Measurements from ENCODE around the gene SLC15A1. TPM values are rescaled to one million over a fixed set of nuclear protein-coding genes. Genes with fewer than 3 reads are reported as not detected.
"Not testable (repeated sequence)": the region's sequence is repeated elsewhere in the genome, so short reads cannot be mapped to it uniquely, and the experiment has no call there.

The SLC15A1 gene
- total RNA-seq, 3 donors from 2014 or later, result not detected

DNA sequence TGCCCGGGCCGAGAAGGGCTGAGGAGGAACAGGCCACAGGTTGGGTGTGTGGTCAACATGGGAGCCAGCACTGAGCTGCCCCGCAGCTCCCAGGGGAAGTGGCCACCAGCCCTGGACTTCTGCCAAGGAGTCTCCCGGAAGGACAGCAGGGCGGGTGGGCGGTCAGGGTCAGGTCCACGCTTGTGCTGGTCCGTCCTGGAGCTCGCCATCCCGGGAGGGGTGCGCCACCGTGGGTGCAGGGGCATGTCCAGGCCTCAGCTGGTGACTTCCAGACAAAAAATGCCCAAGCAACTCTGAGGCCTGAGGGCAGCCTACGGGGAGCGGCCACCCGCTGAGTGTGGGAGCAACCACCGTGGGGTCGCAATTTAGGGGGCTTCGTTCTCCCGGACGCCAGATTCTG, 21.4 kb upstream of the SLC15A1 start:
- Mint-ChIP-seq H3K27me3 (ENCODE audit: low read depth) (peaks cover 6% of the 10 kb centered on the region), H3K36me3 (ENCODE audit: insufficient read depth) (no peaks in the 10 kb centered on the region), H3K9me3 (peaks cover 10% of the 10 kb centered on the region), H3K4me3 (no peak overlapping the region), H3K4me1 (ENCODE audit: low read depth) (no peaks in the 10 kb centered on the region)
- DNase-seq (no peak), ATAC-seq (no peak)

- H3K36me3 Mint-ChIP-seq (ENCODE audit: insufficient read depth), result no peaks in the 10 kb centered on the region
- H3K9me3 Mint-ChIP-seq, result peaks cover 10% of the 10 kb centered on the region
- ATAC-seq, result no peak
- H3K4me1 Mint-ChIP-seq (ENCODE audit: low read depth), result no peaks in the 10 kb centered on the region
- DNase-seq, result no peak
- peaks cover 7% of the 10 kb centered on the region for H3K27me3 Mint-ChIP-seq (ENCODE audit: low read depth)
- H3K4me3 Mint-ChIP-seq, result no peak overlapping the region
Measured at GRCh38 chr13:98772794-98773452, 20.5 kb upstream of the SLC15A1 start.

DNA sequence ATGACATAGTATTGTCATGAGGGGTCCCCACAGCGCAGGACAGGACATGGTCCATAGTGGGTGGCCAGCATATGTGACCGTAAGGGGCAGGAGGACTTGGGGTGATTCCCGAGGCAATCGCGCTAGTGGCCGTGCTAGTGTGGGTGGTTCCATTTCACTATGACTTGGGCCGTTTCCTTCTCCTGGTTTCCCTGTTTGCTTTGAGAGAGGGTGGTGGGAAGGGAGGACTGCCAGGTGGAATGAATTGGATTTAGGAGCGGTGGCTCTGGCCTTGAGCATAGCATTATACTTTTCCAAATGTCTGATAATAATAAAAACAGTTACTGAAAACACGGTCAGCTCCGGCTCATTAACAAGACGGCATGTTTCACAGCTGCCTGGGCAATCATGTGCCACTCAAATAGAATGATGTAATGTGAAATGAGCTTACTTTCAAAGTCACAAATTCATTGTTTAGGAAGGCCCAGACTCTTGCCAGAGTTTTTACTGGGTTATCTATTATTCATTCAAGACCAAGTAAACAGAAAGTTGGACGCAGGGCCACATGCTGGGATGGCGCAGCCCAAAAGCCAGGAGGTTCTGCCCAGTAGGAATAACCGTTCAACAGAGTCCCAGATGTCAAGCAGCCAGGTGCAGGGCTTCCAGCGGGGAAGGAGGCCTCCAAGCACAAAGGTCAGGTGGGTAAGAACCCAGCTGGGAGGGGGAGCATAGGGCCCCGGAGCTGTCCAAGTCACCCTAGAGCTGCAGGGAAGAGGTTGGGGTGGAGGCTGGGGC, 19.6 kb upstream of the SLC15A1 start:
- peaks cover 10% of the 10 kb centered on the region for H3K9me3 Mint-ChIP-seq
- H3K27me3 Mint-ChIP-seq (ENCODE audit: low read depth), result peaks cover 3% of the 10 kb centered on the region
- no peak for ATAC-seq
- H3K4me1 Mint-ChIP-seq (ENCODE audit: low read depth), result no peaks in the 10 kb centered on the region
- H3K4me3 Mint-ChIP-seq, result no peak overlapping the region
- DNase-seq, result no peak
- no peaks in the 10 kb centered on the region for H3K36me3 Mint-ChIP-seq (ENCODE audit: insufficient read depth)

- H3K4me1 Mint-ChIP-seq (ENCODE audit: low read depth), result no peaks in the 10 kb centered on the region
- peaks cover 10% of the 10 kb centered on the region for H3K9me3 Mint-ChIP-seq
- ATAC-seq (no peak), DNase-seq (no peak)
- no peaks in the 10 kb centered on the region for H3K36me3 Mint-ChIP-seq (ENCODE audit: insufficient read depth)
- H3K4me3 Mint-ChIP-seq, result no peak overlapping the region
- peaks cover 3% of the 10 kb centered on the region for H3K27me3 Mint-ChIP-seq (ENCODE audit: low read depth)
Measured at GRCh38 chr13:98769736-98770135, 17.3 kb upstream of the SLC15A1 start.

- H3K9me3 Mint-ChIP-seq, result peaks cover 10% of the 10 kb centered on the region
- H3K36me3 Mint-ChIP-seq (ENCODE audit: insufficient read depth), result no peaks in the 10 kb centered on the region
- H3K27me3 Mint-ChIP-seq (ENCODE audit: low read depth), result peaks cover 3% of the 10 kb centered on the region
- ATAC-seq, result no peak
- H3K4me3 Mint-ChIP-seq, result no peak overlapping the region
- no peaks in the 10 kb centered on the region for H3K4me1 Mint-ChIP-seq (ENCODE audit: low read depth)
- no peak for DNase-seq
Measured at GRCh38 chr13:98768522-98768921, 16.1 kb upstream of the SLC15A1 start.

DNA sequence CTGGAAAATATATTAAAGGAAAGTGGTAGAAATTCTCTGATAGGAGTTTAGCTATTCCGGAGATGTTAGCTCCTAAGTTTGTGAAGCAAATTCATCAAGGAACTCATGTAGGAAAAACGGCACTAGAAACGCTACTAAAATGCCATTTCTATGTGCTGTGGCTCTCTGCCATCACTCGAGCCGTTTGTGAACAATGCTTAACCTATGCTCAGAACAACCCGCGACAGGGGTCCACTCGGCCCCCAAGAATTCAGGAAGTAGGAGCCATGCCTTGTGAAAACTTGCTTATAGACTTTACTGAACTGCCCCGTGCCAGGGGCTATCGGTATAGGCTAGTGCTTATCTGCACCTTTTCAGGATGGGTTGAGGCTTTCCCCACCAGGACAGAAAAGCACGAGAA, 14.2 kb upstream of the SLC15A1 start:
- ATAC-seq, result no peak
- DNase-seq, result no peak
- peaks cover 10% of the 10 kb centered on the region for H3K9me3 Mint-ChIP-seq
- no peaks in the 10 kb centered on the region for H3K36me3 Mint-ChIP-seq (ENCODE audit: insufficient read depth)
- no peak overlapping the region for H3K4me3 Mint-ChIP-seq
- peaks cover 3% of the 10 kb centered on the region for H3K27me3 Mint-ChIP-seq (ENCODE audit: low read depth)
- no peaks in the 10 kb centered on the region for H3K4me1 Mint-ChIP-seq (ENCODE audit: low read depth)

GRCh38 chr13:98765996-98766519, 13.6 kb upstream of the SLC15A1 start:
- peaks cover 3% of the 10 kb centered on the region for H3K27me3 Mint-ChIP-seq (ENCODE audit: low read depth)
- no peak for ATAC-seq

DNA sequence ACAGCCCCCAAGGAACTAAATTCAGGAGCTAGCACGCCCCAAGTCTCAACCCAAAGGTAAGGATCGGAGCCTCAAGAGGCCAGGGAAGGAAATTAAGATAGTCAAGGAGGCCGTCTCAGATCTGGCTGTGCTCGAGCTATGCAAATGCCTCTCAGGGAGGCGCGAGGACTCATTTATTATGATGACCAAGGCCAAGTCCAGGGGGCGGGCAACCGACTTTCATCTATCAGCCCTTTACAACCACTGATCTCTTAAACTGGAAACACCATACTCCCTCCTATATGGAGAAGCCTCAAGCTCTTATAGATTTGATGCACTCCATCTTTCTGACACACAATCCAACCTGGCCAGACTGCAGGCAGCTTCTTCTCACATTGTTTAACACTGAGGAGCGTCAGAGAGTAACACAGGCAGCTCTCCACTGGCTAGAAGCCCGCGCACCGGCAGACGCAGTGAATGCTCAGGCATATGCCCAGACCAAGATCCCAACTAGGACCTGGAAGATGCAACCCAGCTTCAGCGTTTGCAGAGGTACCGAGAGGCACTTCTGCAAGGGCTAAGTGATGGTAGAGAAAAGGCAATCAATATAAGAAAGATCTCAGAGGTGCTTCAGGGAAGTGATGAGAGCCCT, 9.6 kb upstream of the SLC15A1 start:
- Mint-ChIP-seq H3K4me3 (no peak overlapping the region), H3K9me3 (peaks cover 6% of the 10 kb centered on the region), H3K4me1 (ENCODE audit: low read depth) (no peaks in the 10 kb centered on the region), H3K27me3 (ENCODE audit: low read depth) (no peaks in the 10 kb centered on the region), H3K36me3 (ENCODE audit: insufficient read depth) (no peaks in the 10 kb centered on the region)
- no peak for DNase-seq
- ATAC-seq, result no peak

More at GRCh38 chr13:98765996-98766519, 13.6 kb upstream of the SLC15A1 start:
- no peaks in the 10 kb centered on the region for H3K36me3 Mint-ChIP-seq (ENCODE audit: insufficient read depth)
- peaks cover 10% of the 10 kb centered on the region for H3K9me3 Mint-ChIP-seq
- H3K4me3 Mint-ChIP-seq, result no peak overlapping the region
- DNase-seq, result no peak
- H3K4me1 Mint-ChIP-seq (ENCODE audit: low read depth), result no peaks in the 10 kb centered on the region

DNA sequence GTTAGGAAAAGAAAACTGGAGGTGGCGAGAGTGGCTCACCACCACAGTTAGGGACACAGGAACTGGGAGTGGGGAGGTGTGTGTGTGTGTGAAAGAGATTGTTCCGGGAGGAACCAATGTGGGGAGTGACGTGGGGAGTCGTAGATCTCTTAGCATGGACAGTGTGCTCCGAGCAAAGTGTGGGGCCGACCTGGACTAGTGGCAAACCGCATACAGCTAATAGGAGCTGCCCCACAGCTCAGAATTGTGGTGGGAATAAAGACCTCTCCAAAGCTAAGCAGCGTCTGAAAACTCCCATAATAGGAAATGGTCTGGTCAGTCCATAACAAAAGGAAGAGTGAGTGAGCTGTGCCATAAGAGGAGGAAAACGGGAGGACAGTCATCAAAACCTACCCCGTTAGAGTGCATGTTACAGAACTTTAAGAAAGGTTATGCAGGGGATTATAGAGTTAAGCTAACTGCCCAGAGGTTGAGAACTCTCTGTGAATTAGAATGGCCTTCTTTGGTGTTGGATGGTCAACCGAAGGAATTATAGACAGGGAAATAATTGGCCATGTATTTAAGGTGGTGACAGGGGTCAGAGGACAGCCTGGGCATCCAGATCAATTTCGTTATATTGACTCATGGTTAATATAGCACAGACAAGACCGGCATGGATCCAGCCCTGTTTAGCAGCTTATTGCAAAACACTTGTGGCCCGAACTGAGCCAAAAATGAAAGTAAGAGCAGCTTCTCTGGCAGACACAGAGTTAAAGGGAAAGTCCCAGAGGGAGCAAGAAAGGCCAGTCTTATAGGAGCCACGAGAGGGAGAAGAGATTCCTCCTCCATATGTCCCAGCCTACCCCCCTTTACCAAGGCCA, 8.9 kb upstream of the SLC15A1 start:
- Mint-ChIP-seq H3K27me3 (ENCODE audit: low read depth) (no peaks in the 10 kb centered on the region), H3K4me1 (ENCODE audit: low read depth) (no peaks in the 10 kb centered on the region), H3K4me3 (no peak overlapping the region), H3K9me3 (peaks cover 6% of the 10 kb centered on the region), H3K36me3 (ENCODE audit: insufficient read depth) (no peaks in the 10 kb centered on the region)
- no peak for ATAC-seq
- DNase-seq, result no peak

DNA sequence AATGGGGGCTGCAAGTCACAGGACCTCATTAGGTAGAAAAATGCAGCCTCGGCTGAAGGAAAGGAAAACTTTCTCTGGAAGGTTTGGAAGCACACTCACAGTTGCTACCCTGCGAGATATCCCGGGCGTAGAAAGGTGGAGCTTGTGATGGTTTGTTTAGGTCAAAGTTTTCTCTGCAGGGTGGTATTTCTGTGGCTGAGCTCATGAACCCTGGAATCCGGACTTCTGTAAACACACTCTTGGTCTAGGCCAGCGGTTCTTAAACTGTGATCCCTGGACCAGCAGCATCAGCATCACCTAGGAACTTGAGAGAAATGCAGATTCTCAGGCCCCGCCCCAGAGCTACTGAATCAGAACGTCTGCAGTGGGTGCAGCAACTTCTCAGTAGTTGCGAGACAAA, 3.3 kb upstream of the SLC15A1 start:
- Mint-ChIP-seq H3K4me1 (ENCODE audit: low read depth) (peaks cover 2% of the 10 kb centered on the region), H3K4me3 (no peak overlapping the region), H3K36me3 (ENCODE audit: insufficient read depth) (no peaks in the 10 kb centered on the region), H3K27me3 (ENCODE audit: low read depth) (peaks cover 42% of the 10 kb centered on the region), H3K9me3 (peaks cover 16% of the 10 kb centered on the region)
- DNase-seq (no peak), ATAC-seq (no peak)

GRCh38 chr13:98755116-98755515, 2.6 kb upstream of the SLC15A1 start:
- H3K4me1 Mint-ChIP-seq (ENCODE audit: low read depth), result peaks cover 2% of the 10 kb centered on the region
- H3K36me3 Mint-ChIP-seq (ENCODE audit: insufficient read depth), result no peaks in the 10 kb centered on the region
- ATAC-seq, result no peak
- no peak overlapping the region for H3K4me3 Mint-ChIP-seq
- no peak for DNase-seq
- peaks cover 48% of the 10 kb centered on the region for H3K27me3 Mint-ChIP-seq (ENCODE audit: low read depth)
- peaks cover 11% of the 10 kb centered on the region for H3K9me3 Mint-ChIP-seq

DNA sequence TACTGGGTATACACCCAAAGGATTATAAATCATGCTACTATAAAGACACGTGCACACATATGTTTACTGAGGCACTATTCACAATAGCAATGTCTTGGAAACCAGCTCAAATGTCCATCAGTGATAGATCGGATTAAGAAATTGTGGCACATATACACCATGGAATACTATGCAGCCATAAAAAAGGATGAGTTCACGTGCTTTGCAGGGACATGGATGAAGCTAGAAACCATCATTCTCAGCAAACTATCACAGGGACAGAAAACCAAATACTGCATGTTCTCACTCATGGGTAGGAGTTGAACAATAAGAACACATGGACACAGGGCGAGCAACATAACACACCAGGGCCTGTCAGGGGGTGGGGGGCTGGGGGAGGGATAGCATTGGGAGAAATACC, 2.0 kb upstream of the SLC15A1 start:
- not testable (repeated sequence) for DNase-seq; ATAC-seq; H3K4me1 Mint-ChIP-seq (ENCODE audit: low read depth); H3K36me3 Mint-ChIP-seq (ENCODE audit: insufficient read depth); H3K4me3 Mint-ChIP-seq
- Mint-ChIP-seq H3K9me3 (peaks cover 10% of the 10 kb centered on the region), H3K27me3 (ENCODE audit: low read depth) (peaks cover 52% of the 10 kb centered on the region)

DNA sequence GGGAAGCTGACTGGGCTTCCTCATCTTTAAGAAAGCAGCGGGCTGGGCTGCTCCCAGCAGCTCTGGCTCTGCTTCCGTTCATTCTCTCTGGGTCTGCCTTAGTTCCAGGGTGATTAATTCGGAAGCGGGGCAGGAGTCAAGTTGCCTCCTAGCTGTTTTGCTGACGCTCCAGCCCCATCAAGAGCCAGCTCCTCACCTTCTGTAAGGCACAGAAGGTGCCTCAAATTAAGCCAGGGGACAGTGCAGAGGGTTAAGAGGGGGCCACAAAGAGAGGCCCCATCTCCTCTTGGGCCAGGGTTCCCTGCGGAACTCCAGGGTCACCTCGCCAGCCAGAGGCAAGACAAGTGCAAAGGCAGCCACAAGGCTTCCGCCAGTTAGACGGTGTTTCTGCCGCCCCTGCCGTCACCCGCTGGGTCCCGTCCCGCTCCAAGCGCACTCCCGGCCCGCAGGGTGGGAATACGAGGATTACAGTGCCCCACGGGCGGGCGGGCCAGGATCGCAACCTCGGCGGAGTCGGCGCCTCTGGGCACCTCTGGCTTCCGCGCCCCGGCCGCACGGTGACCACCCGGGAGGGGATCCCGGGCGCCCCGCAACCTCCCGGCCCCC, 508 bp downstream of the SLC15A1 start:
- peaks cover 10% of the 10 kb centered on the region for H3K9me3 Mint-ChIP-seq
- ATAC-seq (peak; percentile 28 to 35), DNase-seq (no peak)
- peaks cover 65% of the 10 kb centered on the region for H3K27me3 Mint-ChIP-seq (ENCODE audit: low read depth)
- no peak overlapping the region for H3K4me3 Mint-ChIP-seq
- H3K4me1 Mint-ChIP-seq (ENCODE audit: low read depth), result peaks cover 2% of the 10 kb centered on the region
- no peaks in the 10 kb centered on the region for H3K36me3 Mint-ChIP-seq (ENCODE audit: insufficient read depth)
